Activated naive CD4-positive, alpha-beta T cell treated with anti-CD3 and anti-CD28 coated beads, Interleukin-2, amount 10 ng/mL, durations not matched to agents 7 days and 5 days (primary cell): Measurements from ENCODE around the gene CAPN9.

ENCODE experiments used
- CTCF ChIA-PET: fragments of 350-600 bp; sonication (Branson Sonifier 250); formaldehyde crosslinking; loops from one replicate; lab custom pipeline; 2021; ENCODE audit warnings: antibody characterized with exemption; lab: Charles Lee
- DNase-seq: peaks from one replicate; pipeline ENCODE4 v3.0.0-alpha.2; 2020
- H3K27ac Mint-ChIP-seq: one replicate; pipeline ENCODE4 v1.8.0; 2021; ENCODE audit warnings: mild to moderate bottlenecking, moderate library complexity, mixed read lengths
- H3K27me3 Mint-ChIP-seq: one replicate; pipeline ENCODE4 v1.8.0; 2021; ENCODE audit warnings: mild to moderate bottlenecking, mixed read lengths
- H3K36me3 Mint-ChIP-seq: one replicate; pipeline ENCODE4 v1.8.0; 2021; ENCODE audit warnings: mixed read lengths
- H3K4me1 Mint-ChIP-seq: one replicate; pipeline ENCODE4 v1.8.0; 2021; ENCODE audit warnings: mixed read lengths
- H3K4me3 Mint-ChIP-seq: one replicate; pipeline ENCODE4 v1.8.0; 2021; ENCODE audit warnings: mild to moderate bottlenecking, moderate library complexity, mixed read lengths
- H3K9me3 Mint-ChIP-seq: one replicate; pipeline ENCODE4 v1.8.0; 2021; ENCODE audit warnings: mixed read lengths

Gene CAPN9

GRCh38 chr1:230819976-230820375, 72.8 kb downstream of the CAPN9 start:
- Mint-ChIP-seq H3K9me3 (no peaks in the 10 kb centered on the region), H3K27me3 (peaks cover 28% of the 10 kb centered on the region), H3K4me1 (no peaks in the 10 kb centered on the region), H3K4me3 (no peak overlapping the region), H3K27ac (no peak overlapping the region), H3K36me3 (no peaks in the 10 kb centered on the region)
- no peak for DNase-seq
- CTCF ChIA-PET: no interaction called here

- Mint-ChIP-seq H3K4me3 (no peak overlapping the region), H3K4me1 (no peaks in the 10 kb centered on the region), H3K36me3 (no peaks in the 10 kb centered on the region), H3K27me3 (peaks cover 22% of the 10 kb centered on the region), H3K27ac (no peak overlapping the region), H3K9me3 (no peaks in the 10 kb centered on the region)
- CTCF ChIA-PET: no interaction called here
- no peak for DNase-seq
Measured at GRCh38 chr1:230820568-230820967, 73.4 kb downstream of the CAPN9 start.

GRCh38 chr1:230821346-230821745, 74.2 kb downstream of the CAPN9 start:
- no peaks in the 10 kb centered on the region for H3K4me1 Mint-ChIP-seq
- H3K9me3 Mint-ChIP-seq: no peaks in the 10 kb centered on the region
- H3K27me3 Mint-ChIP-seq: peaks cover 24% of the 10 kb centered on the region
- CTCF ChIA-PET: no interaction called here
- H3K27ac Mint-ChIP-seq: no peak overlapping the region
- DNase-seq: no peak
- H3K4me3 Mint-ChIP-seq: no peak overlapping the region
- H3K36me3 Mint-ChIP-seq: no peaks in the 10 kb centered on the region

DNA sequence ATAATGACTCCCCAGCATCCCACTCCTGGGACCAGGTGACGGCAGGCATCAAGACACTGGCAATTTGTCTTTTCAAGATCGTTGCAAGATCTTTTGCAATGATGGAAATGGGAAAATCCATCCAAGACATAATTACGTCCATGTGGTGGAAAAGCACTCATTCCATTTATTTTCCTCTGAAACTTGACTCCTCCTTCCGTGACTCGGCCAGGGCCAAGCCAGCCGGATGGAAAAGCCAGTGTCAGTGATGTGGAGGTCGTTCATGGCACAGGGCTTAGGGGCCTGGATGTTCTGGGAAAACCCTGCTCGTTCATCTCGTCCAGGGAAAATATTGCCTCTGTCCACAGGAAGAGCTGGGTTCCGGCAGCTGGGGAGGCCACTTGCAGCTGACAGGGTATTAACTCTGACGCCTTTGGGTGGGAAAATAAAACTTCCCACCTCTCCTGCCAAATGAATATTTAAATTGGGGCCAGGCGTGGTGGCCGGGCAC, 74.9 kb downstream of the CAPN9 start:
- no peak overlapping the region for H3K4me3 Mint-ChIP-seq
- H3K9me3 Mint-ChIP-seq: no peaks in the 10 kb centered on the region
- CTCF ChIA-PET: no interaction called here
- no peak for DNase-seq
- no peak overlapping the region for H3K27ac Mint-ChIP-seq
- peaks cover 24% of the 10 kb centered on the region for H3K27me3 Mint-ChIP-seq
- no peaks in the 10 kb centered on the region for H3K36me3 Mint-ChIP-seq
- no peaks in the 10 kb centered on the region for H3K4me1 Mint-ChIP-seq

GRCh38 chr1:230823426-230823825, 76.2 kb downstream of the CAPN9 start:
- CTCF ChIA-PET: no interaction called here
- no peak overlapping the region for H3K4me3 Mint-ChIP-seq
- no peaks in the 10 kb centered on the region for H3K36me3 Mint-ChIP-seq
- H3K27me3 Mint-ChIP-seq: peaks cover 24% of the 10 kb centered on the region
- no peak for DNase-seq
- no peak overlapping the region for H3K27ac Mint-ChIP-seq
- H3K4me1 Mint-ChIP-seq: no peaks in the 10 kb centered on the region
- H3K9me3 Mint-ChIP-seq: no peaks in the 10 kb centered on the region

DNA sequence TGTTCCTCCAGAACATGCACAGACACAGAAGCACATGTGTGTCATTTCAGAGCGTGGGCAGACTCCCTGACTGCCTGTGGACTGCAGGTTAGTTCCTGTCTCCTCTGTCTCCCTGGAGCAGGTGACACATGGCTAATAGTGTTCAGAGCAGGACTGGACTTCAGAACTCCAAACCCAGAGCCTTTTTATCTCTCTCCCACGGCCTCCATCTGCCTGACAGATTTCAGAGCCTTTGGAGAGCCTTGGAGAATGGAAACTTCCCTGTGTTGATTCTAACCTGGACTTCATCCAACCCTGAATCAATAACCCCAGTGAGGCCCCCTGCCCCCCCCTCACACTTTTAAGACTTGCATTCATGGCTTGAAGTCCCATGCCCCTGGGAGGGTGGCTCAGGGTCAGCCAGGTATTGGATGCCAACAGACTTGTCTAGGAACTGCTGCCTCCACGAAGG, 76.8 kb downstream of the CAPN9 start:
- Mint-ChIP-seq H3K27ac (no peak overlapping the region), H3K36me3 (no peaks in the 10 kb centered on the region), H3K4me1 (no peaks in the 10 kb centered on the region), H3K9me3 (no peaks in the 10 kb centered on the region), H3K4me3 (no peak overlapping the region), H3K27me3 (peaks cover 24% of the 10 kb centered on the region)
- CTCF ChIA-PET: no interaction called here
- DNase-seq: no peak

- Mint-ChIP-seq H3K27ac (no peak overlapping the region), H3K36me3 (no peaks in the 10 kb centered on the region), H3K9me3 (no peaks in the 10 kb centered on the region), H3K4me1 (no peaks in the 10 kb centered on the region), H3K4me3 (no peak overlapping the region), H3K27me3 (peaks cover 23% of the 10 kb centered on the region)
- CTCF ChIA-PET: no interaction called here
- DNase-seq: no peak
Measured at GRCh38 chr1:230824551-230824918, 77.3 kb downstream of the CAPN9 start.

GRCh38 chr1:230824919-230825721, 77.9 kb downstream of the CAPN9 start:
- H3K4me3 Mint-ChIP-seq: no peak overlapping the region
- H3K27ac Mint-ChIP-seq: no peak overlapping the region
- CTCF ChIA-PET: no interaction called here
- peaks cover 19% of the 10 kb centered on the region for H3K27me3 Mint-ChIP-seq
- no peaks in the 10 kb centered on the region for H3K36me3 Mint-ChIP-seq
- no peaks in the 10 kb centered on the region for H3K9me3 Mint-ChIP-seq
- DNase-seq: no peak
- H3K4me1 Mint-ChIP-seq: no peaks in the 10 kb centered on the region

DNA sequence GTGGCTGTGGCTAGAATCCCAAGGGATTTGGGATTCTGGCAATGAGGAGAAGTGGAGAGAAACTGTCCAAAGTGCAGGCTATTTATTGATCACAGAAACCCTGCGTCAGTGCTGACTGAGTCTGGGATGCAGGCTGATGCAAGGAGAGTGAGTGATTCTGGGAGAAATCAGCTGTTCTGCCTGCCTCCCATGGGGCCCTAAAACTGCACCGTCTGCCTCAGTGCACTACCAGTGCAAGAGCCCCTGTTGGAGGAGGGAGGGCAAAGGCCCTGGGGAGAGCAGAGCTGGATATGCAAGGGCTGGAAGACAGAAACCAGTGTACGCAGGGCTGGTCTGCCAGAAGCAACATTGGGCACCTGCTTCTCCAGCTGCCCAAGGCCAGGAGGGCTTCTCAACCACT, 78.6 kb downstream of the CAPN9 start:
- Mint-ChIP-seq H3K27ac (no peak overlapping the region), H3K36me3 (no peaks in the 10 kb centered on the region), H3K27me3 (peaks cover 19% of the 10 kb centered on the region), H3K4me1 (no peaks in the 10 kb centered on the region), H3K9me3 (no peaks in the 10 kb centered on the region), H3K4me3 (no peak overlapping the region)
- no peak for DNase-seq
- CTCF ChIA-PET: no interaction called here

DNA sequence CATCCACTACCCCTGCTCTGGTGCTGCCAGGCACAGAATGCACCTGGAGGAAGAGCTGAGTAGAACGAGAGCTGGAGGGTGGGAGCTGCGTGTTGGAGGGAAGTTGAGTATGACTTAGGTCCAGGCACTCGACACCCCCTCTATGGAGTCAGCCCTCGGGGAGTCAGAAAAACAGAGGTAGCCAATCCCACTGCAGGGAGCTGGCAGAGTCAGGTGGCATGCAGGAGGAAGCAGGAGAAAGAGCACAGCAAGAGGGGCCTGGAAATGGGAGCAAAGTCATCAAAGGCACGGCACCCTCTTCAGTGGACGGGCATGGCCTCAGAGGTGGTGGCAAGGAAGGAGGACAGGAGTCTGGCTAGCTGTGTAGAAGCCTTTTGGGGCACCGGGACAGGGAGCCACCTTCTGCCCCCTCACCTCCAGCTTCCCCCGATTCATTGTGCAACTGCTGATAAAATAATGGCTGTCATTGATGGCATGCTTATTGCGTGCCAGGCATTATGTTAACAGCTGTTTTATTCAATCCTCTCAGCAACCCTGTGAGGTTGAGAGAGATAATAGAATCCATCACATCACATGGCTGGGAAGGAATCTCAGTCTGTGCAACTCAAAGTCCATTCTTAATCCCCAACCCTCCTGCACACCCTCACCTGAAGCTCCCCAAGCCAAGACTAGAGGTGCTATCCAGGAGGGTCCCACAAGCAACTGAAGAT, 79.1 kb downstream of the CAPN9 start:
- Mint-ChIP-seq H3K27me3 (peaks cover 15% of the 10 kb centered on the region), H3K4me1 (no peaks in the 10 kb centered on the region), H3K9me3 (no peaks in the 10 kb centered on the region), H3K27ac (no peak overlapping the region), H3K36me3 (no peaks in the 10 kb centered on the region), H3K4me3 (no peak overlapping the region)
- CTCF ChIA-PET: no interaction called here
- DNase-seq: no peak

- H3K27ac Mint-ChIP-seq: no peak overlapping the region
- no peaks in the 10 kb centered on the region for H3K4me1 Mint-ChIP-seq
- H3K4me3 Mint-ChIP-seq: no peak overlapping the region
- DNase-seq: no peak
- no peaks in the 10 kb centered on the region for H3K36me3 Mint-ChIP-seq
- CTCF ChIA-PET: no interaction called here
- peaks cover 10% of the 10 kb centered on the region for H3K27me3 Mint-ChIP-seq
- no peaks in the 10 kb centered on the region for H3K9me3 Mint-ChIP-seq
Measured at GRCh38 chr1:230827081-230827681, 80.0 kb downstream of the CAPN9 start.

DNA sequence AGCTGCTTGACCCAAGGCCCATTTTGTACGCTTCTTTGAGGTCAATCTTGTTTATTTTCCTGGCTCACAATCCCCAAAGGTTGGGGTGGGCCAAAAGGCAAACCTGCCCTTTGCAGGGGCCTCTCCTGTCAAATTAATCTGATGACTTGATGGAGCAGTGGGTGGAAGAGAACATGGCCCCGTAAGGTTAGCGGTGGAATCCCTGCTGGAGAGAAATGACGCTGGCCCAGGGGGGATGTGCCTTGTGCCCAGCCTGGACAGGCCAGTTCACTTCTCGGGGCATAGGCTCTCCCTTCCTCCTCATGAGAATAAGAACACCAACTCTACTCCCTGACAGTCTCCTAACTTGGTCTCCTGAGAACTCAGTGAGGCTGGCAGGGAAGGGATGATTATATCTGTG, 80.6 kb downstream of the CAPN9 start:
- Mint-ChIP-seq H3K4me1 (no peaks in the 10 kb centered on the region), H3K36me3 (no peaks in the 10 kb centered on the region), H3K4me3 (no peak overlapping the region)

DNA sequence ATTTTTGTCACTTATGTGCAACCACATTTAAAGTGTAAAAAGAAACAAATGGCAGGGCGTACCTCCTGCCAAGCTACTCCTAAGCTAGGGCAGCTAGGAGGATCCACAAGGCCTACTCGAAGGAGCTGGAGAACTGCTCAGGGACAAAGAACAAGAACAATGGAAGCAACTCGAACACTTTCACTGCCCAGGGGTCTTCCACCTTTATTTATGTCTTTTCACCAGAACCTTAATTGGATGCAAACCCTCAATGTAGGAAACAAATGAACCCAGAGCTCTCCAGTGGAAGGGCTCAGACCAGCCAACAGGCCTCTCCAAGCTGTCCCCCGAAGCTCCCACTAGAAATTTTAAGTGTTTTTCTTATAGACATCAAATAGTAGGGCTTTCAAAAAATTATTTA, 81.2 kb downstream of the CAPN9 start:
- H3K36me3 Mint-ChIP-seq: no peaks in the 10 kb centered on the region

More for the DNA sequence above, 80.6 kb downstream of the CAPN9 start:
- Mint-ChIP-seq H3K27ac (no peak overlapping the region), H3K27me3 (peaks cover 11% of the 10 kb centered on the region), H3K9me3 (no peaks in the 10 kb centered on the region)
- no peak for DNase-seq
- CTCF ChIA-PET: no interaction called here

DNA sequence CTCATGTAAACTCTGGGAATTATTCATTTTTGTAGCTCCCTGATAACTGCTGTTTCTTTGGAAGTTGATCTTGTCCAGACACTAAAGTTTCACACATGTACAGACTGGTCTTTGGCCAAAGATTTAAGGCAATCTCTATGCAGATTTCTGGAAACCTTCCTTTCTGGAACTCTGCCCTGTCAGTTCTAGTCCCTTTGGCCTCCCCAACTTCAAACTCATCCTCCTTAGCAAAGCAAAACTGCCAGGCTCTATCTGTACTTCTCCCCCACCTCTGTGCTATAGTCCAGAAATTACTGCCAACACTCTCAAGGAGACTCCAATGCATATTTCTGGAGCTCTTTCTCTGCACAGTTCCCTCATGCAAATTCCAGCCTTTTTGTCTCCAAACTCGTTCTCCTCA, 84.6 kb downstream of the CAPN9 start:
- no peak for DNase-seq
- CTCF ChIA-PET: no interaction called here

More for the DNA sequence above, 81.2 kb downstream of the CAPN9 start:
- Mint-ChIP-seq H3K4me3 (no peak overlapping the region), H3K4me1 (no peaks in the 10 kb centered on the region), H3K27me3 (peaks cover 14% of the 10 kb centered on the region), H3K9me3 (no peaks in the 10 kb centered on the region), H3K27ac (no peak overlapping the region)
- CTCF ChIA-PET: interaction anchor here (1.7 kb wide), 1 partner anchor 11 kb away, joined by 5 read pairs; no protein-coding TSS in a partner anchor
- no peak for DNase-seq

More for the DNA sequence above, 84.6 kb downstream of the CAPN9 start:
- H3K36me3 Mint-ChIP-seq: no peaks in the 10 kb centered on the region
- no peaks in the 10 kb centered on the region for H3K9me3 Mint-ChIP-seq
- no peak overlapping the region for H3K27ac Mint-ChIP-seq
- no peak overlapping the region for H3K4me3 Mint-ChIP-seq
- no peaks in the 10 kb centered on the region for H3K4me1 Mint-ChIP-seq
- H3K27me3 Mint-ChIP-seq: peaks cover 4% of the 10 kb centered on the region
